ENCODE results near the gene PLA2G6. TPM values are rescaled to one million over a fixed set of nuclear protein-coding genes. Genes with fewer than 3 reads are reported as not detected.
A peak's percentile ranks its signal among the peaks of the same experiment; 100 is the strongest.

PLA2G6 gene
- total RNA-seq, 2 experiments from 2014 or later: 94.6 to 103 TPM

GRCh38 chr22:38137876-38138687 lies 43.5 kb downstream of the PLA2G6 start:
- Mint-ChIP-seq H3K36me3 (peaks cover 13% of the 10 kb centered on the region), H3K9me3 (no peaks in the 10 kb centered on the region), H3K4me1 (peaks cover 7% of the 10 kb centered on the region), H3K27ac (no peak overlapping the region), H3K4me3 (no peak overlapping the region), H3K27me3 (no peaks in the 10 kb centered on the region)
- DNase-seq (no peak), ATAC-seq (ENCODE audit: low read depth) (no peak)
- POLR2A ChIA-PET: no interaction called here

- H3K27ac Mint-ChIP-seq: no peak overlapping the region
- peaks cover 14% of the 10 kb centered on the region for H3K36me3 Mint-ChIP-seq
- DNase-seq (no peak), ATAC-seq (ENCODE audit: low read depth) (no peak)
- H3K27me3 Mint-ChIP-seq: no peaks in the 10 kb centered on the region
- POLR2A ChIA-PET: no interaction called here
- no peak overlapping the region for H3K4me3 Mint-ChIP-seq
- H3K9me3 Mint-ChIP-seq: no peaks in the 10 kb centered on the region
- H3K4me1 Mint-ChIP-seq: peaks cover 3% of the 10 kb centered on the region
Observed at GRCh38 chr22:38136607-38137006, 45.0 kb downstream of the PLA2G6 start.

GRCh38 chr22:38135133-38135706 lies 46.4 kb downstream of the PLA2G6 start:
- POLR2A ChIA-PET: no interaction called here
- DNase-seq (no peak), ATAC-seq (ENCODE audit: low read depth) (no peak)
- no peaks in the 10 kb centered on the region for H3K27me3 Mint-ChIP-seq
- no peaks in the 10 kb centered on the region for H3K9me3 Mint-ChIP-seq
- peak overlapping the region; percentile 38 for H3K27ac Mint-ChIP-seq
- H3K4me3 Mint-ChIP-seq: no peak overlapping the region
- peaks cover 14% of the 10 kb centered on the region for H3K36me3 Mint-ChIP-seq
- peaks cover 3% of the 10 kb centered on the region for H3K4me1 Mint-ChIP-seq

GRCh38 chr22:38133331-38133730 lies 48.3 kb downstream of the PLA2G6 start:
- Mint-ChIP-seq H3K4me3 (no peak overlapping the region), H3K27ac (no peak overlapping the region), H3K9me3 (no peaks in the 10 kb centered on the region), H3K4me1 (peaks cover 3% of the 10 kb centered on the region), H3K36me3 (peaks cover 9% of the 10 kb centered on the region), H3K27me3 (no peaks in the 10 kb centered on the region)
- POLR2A ChIA-PET: no interaction called here
- DNase-seq (no peak), ATAC-seq (ENCODE audit: low read depth) (no peak)

GRCh38 chr22:38132794-38133193 lies 48.8 kb downstream of the PLA2G6 start:
- peak; percentile 26 for DNase-seq
- Mint-ChIP-seq H3K27ac (no peak overlapping the region), H3K9me3 (no peaks in the 10 kb centered on the region), H3K36me3 (peaks cover 9% of the 10 kb centered on the region), H3K4me1 (peaks cover 3% of the 10 kb centered on the region), H3K4me3 (no peak overlapping the region), H3K27me3 (no peaks in the 10 kb centered on the region)
- POLR2A ChIA-PET: no interaction called here
- ATAC-seq (ENCODE audit: low read depth): no peak

GRCh38 chr22:38132136-38132535 lies 49.5 kb downstream of the PLA2G6 start:
- POLR2A ChIA-PET: no interaction called here
- Mint-ChIP-seq H3K27ac (no peak overlapping the region), H3K27me3 (no peaks in the 10 kb centered on the region), H3K4me1 (peaks cover 3% of the 10 kb centered on the region), H3K9me3 (no peaks in the 10 kb centered on the region), H3K36me3 (peaks cover 9% of the 10 kb centered on the region), H3K4me3 (no peak overlapping the region)
- no peak for DNase-seq
- ATAC-seq (ENCODE audit: low read depth): no peak

- Mint-ChIP-seq H3K4me1 (peaks cover 3% of the 10 kb centered on the region), H3K27me3 (no peaks in the 10 kb centered on the region), H3K27ac (no peak overlapping the region), H3K36me3 (peaks cover 9% of the 10 kb centered on the region), H3K9me3 (no peaks in the 10 kb centered on the region), H3K4me3 (no peak overlapping the region)
- ATAC-seq (ENCODE audit: low read depth): no peak
- DNase-seq: no peak
- POLR2A ChIA-PET: no interaction called here
Observed at GRCh38 chr22:38131399-38131798, 50.2 kb downstream of the PLA2G6 start.

GRCh38 chr22:38129856-38130255 lies 51.8 kb downstream of the PLA2G6 start:
- H3K27me3 Mint-ChIP-seq: no peaks in the 10 kb centered on the region
- H3K4me1 Mint-ChIP-seq: no peaks in the 10 kb centered on the region
- H3K9me3 Mint-ChIP-seq: no peaks in the 10 kb centered on the region
- no peak overlapping the region for H3K27ac Mint-ChIP-seq
- DNase-seq: no peak
- ATAC-seq (ENCODE audit: low read depth): no peak
- H3K4me3 Mint-ChIP-seq: no peak overlapping the region
- POLR2A ChIA-PET: no interaction called here
- H3K36me3 Mint-ChIP-seq: peaks cover 2% of the 10 kb centered on the region

GRCh38 chr22:38129021-38129420 lies 52.6 kb downstream of the PLA2G6 start:
- Mint-ChIP-seq H3K27ac (no peak overlapping the region), H3K27me3 (no peaks in the 10 kb centered on the region)
- POLR2A ChIA-PET: no interaction called here

GRCh38 chr22:38127869-38128268 lies 53.8 kb downstream of the PLA2G6 start:
- POLR2A ChIA-PET: no interaction called here
- H3K4me3 Mint-ChIP-seq: no peak overlapping the region
- H3K9me3 Mint-ChIP-seq: no peaks in the 10 kb centered on the region
- H3K27me3 Mint-ChIP-seq: no peaks in the 10 kb centered on the region
- DNase-seq (peak; percentile 22), ATAC-seq (ENCODE audit: low read depth) (no peak)
- H3K36me3 Mint-ChIP-seq: peaks cover 2% of the 10 kb centered on the region
- no peak overlapping the region for H3K27ac Mint-ChIP-seq
- peaks cover 9% of the 10 kb centered on the region for H3K4me1 Mint-ChIP-seq

More at GRCh38 chr22:38129021-38129420, 52.6 kb downstream of the PLA2G6 start:
- Mint-ChIP-seq H3K4me3 (no peak overlapping the region), H3K9me3 (no peaks in the 10 kb centered on the region), H3K36me3 (peaks cover 2% of the 10 kb centered on the region), H3K4me1 (peaks cover 4% of the 10 kb centered on the region)
- DNase-seq (no peak), ATAC-seq (ENCODE audit: low read depth) (no peak)

GRCh38 chr22:38126928-38127668 lies 54.5 kb downstream of the PLA2G6 start:
- POLR2A ChIA-PET: interaction anchor here (0.6 kb wide), 1 partner anchor 351 kb away, joined by 3 read pairs; no protein-coding TSS in a partner anchor
- no peak overlapping the region for H3K27ac Mint-ChIP-seq
- peaks cover 1% of the 10 kb centered on the region for H3K36me3 Mint-ChIP-seq
- no peak for DNase-seq
- H3K4me3 Mint-ChIP-seq: no peak overlapping the region
- H3K9me3 Mint-ChIP-seq: no peaks in the 10 kb centered on the region
- no peak for ATAC-seq (ENCODE audit: low read depth)
- H3K4me1 Mint-ChIP-seq: peaks cover 11% of the 10 kb centered on the region
- H3K27me3 Mint-ChIP-seq: no peaks in the 10 kb centered on the region

GRCh38 chr22:38125751-38126201 lies 55.9 kb downstream of the PLA2G6 start:
- Mint-ChIP-seq H3K36me3 (no peaks in the 10 kb centered on the region), H3K4me1 (peaks cover 11% of the 10 kb centered on the region), H3K27me3 (no peaks in the 10 kb centered on the region), H3K27ac (no peak overlapping the region), H3K4me3 (no peak overlapping the region), H3K9me3 (no peaks in the 10 kb centered on the region)
- POLR2A ChIA-PET: no interaction called here
- ATAC-seq (ENCODE audit: low read depth): no peak
- no peak for DNase-seq

- Mint-ChIP-seq H3K27ac (no peak overlapping the region), H3K9me3 (no peaks in the 10 kb centered on the region), H3K36me3 (no peaks in the 10 kb centered on the region)
Observed at GRCh38 chr22:38125038-38125610, 56.5 kb downstream of the PLA2G6 start.

More at GRCh38 chr22:38125038-38125610, 56.5 kb downstream of the PLA2G6 start:
- Mint-ChIP-seq H3K27me3 (no peaks in the 10 kb centered on the region), H3K4me1 (peaks cover 11% of the 10 kb centered on the region), H3K4me3 (no peak overlapping the region)
- ATAC-seq (ENCODE audit: low read depth) (no peak), DNase-seq (no peak)
- POLR2A ChIA-PET: no interaction called here

Measured in activated naive CD8-positive, alpha-beta T cell treated with anti-CD3 and anti-CD28 coated beads, Interleukin-2, amount 10 ng/mL, durations not matched to agents 7 days and 5 days (primary cell).